HG03025 (cell line): ENCODE measurements around the gene CPVL.

Experiments
- ATAC-seq: cut with Tn5 transposase; IDR thresholded peaks from one replicate; pipeline ENCODE4 v1.9.1; 2021; ENCODE audit warnings: mild to moderate bottlenecking, moderate library complexity; ENCODE audit not compliant: unreplicated experiment, low FRiP score

Gene CPVL

DNA sequence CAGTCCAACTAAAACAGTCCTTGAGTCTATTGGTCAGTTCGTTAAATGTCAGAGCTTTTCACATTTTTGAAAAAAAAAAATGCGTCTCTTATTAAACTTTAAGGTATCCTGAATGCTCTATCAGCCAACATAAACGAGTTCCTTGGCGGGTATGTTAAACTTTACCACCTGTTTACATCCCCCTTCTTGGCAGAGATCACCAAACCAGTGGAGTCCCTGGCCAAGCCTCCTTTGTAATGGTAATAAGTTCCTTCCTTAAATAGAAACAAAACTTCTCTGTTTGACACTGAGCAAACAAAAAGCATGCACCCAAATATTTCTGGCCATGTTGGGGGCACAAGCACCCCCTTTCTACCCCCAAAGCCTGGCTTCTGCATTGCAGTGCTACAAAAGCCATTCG is 191.4 kb downstream of the CPVL start:
- ATAC-seq, result no peak

GRCh38 chr7:28954471-28954870 is 191.9 kb downstream of the CPVL start:
- ATAC-seq, result no peak

DNA sequence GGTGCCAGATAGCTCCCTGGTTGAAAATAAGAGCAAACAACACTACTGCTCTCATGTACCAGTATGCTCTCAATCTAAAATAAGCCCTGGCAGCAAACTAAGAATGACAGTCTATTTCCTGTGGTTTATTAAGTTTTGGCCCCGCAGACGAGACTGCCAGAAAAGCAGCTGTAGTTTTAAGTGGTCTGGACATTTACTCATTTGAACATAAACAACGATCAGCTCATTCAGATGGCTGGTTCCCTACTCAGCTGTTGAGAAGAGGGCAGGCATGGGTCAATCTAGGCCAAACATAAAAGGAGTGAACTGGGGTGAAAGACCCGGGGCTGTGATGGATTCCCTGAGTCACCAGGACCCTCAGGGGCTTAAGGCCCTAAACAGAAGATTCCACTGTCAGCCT is 192.7 kb downstream of the CPVL start:
- no peak for ATAC-seq
